HEK293T (cell line): ENCODE measurements around the gene GTF2IRD1.

Source experiments
- CTCF ChIA-PET: fragments of 350-600 bp; formaldehyde crosslinking; extraction: SDS; loops from one replicate; lab custom pipeline; 2021; ENCODE audit warnings: antibody characterized with exemption, inconsistent platforms; lab: Yijun Ruan, JAX
- POLR2A ChIA-PET: fragments of 350-600 bp; formaldehyde crosslinking; extraction: SDS; loops from one replicate; lab custom pipeline; 2020; ENCODE audit warnings: antibody characterized with exemption, inconsistent platforms; lab: Yijun Ruan, JAX
- DNase-seq: peaks from one replicate; pipeline ENCODE4 v3.0.0; 2012; ENCODE audit warnings: mixed read lengths; ENCODE audit errors: extremely low spot score
- ARNT ChIP-seq: fragments of 450-650 bp; IDR thresholded peaks from 2 replicates; pipeline ENCODE4 v1.6.1; 2017; ENCODE audit warnings: mild to moderate bottlenecking
- BHLHE40 ChIP-seq: fragments of 450-650 bp; IDR thresholded peaks from 2 replicates; pipeline ENCODE4 v1.6.1; 2016; ENCODE audit warnings: mild to moderate bottlenecking, moderate library complexity, borderline replicate concordance
- CTBP1 ChIP-seq: fragments of 450-650 bp; IDR thresholded peaks from 2 replicates; pipeline ENCODE4 v1.6.1; 2016; ENCODE audit warnings: borderline replicate concordance
- ELF4 ChIP-seq: fragments of 450-650 bp; IDR thresholded peaks from 2 replicates; pipeline ENCODE4 v1.6.1; 2017; ENCODE audit warnings: antibody characterized with exemption
- FOXA1 ChIP-seq: fragments of 450-650 bp; IDR thresholded peaks from 2 replicates; pipeline ENCODE4 v1.6.1; 2016; ENCODE audit warnings: mild to moderate bottlenecking
- FOXK2 ChIP-seq: fragments of 450-650 bp; IDR thresholded peaks from 2 replicates; pipeline ENCODE4 v1.6.1; 2016; ENCODE audit warnings: mild to moderate bottlenecking
- FOXM1 ChIP-seq: fragments of 450-650 bp; IDR thresholded peaks from 2 replicates; pipeline ENCODE4 v1.6.1; 2017; ENCODE audit warnings: mild to moderate bottlenecking, borderline replicate concordance
- HDGF ChIP-seq: fragments of 450-650 bp; IDR thresholded peaks from 2 replicates; pipeline ENCODE4 v1.6.1; 2017; ENCODE audit warnings: antibody characterized with exemption, borderline replicate concordance
- L3MBTL2 ChIP-seq: fragments of 450-650 bp; conservative IDR thresholded peaks from 2 replicates; pipeline ENCODE4 v1.6.1; 2016; ENCODE audit warnings: mild to moderate bottlenecking
- LEF1 ChIP-seq: fragments of 450-650 bp; IDR thresholded peaks from 2 replicates; pipeline ENCODE4 v1.6.1; 2017; ENCODE audit warnings: mild to moderate bottlenecking, borderline replicate concordance
- NFRKB ChIP-seq: fragments of 450-650 bp; IDR thresholded peaks from 2 replicates; pipeline ENCODE4 v1.6.1; 2016; ENCODE audit warnings: mild to moderate bottlenecking, moderate library complexity
- PKNOX1 ChIP-seq: fragments of 450-650 bp; IDR thresholded peaks from 2 replicates; pipeline ENCODE4 v1.6.1; 2016
- SP1 ChIP-seq: fragments of 450-650 bp; IDR thresholded peaks from 2 replicates; pipeline ENCODE4 v1.6.1; 2017
- SUZ12 ChIP-seq: fragments of 450-650 bp; IDR thresholded peaks from 2 replicates; pipeline ENCODE4 v1.6.1; 2016; ENCODE audit warnings: mild to moderate bottlenecking
- TARDBP ChIP-seq: fragments of 450-650 bp; IDR thresholded peaks from 2 replicates; pipeline ENCODE4 v1.6.1; 2016
- ZNF384 ChIP-seq: fragments of 450-650 bp; IDR thresholded peaks from 2 replicates; pipeline ENCODE4 v1.6.1; 2016

Gene GTF2IRD1

DNA sequence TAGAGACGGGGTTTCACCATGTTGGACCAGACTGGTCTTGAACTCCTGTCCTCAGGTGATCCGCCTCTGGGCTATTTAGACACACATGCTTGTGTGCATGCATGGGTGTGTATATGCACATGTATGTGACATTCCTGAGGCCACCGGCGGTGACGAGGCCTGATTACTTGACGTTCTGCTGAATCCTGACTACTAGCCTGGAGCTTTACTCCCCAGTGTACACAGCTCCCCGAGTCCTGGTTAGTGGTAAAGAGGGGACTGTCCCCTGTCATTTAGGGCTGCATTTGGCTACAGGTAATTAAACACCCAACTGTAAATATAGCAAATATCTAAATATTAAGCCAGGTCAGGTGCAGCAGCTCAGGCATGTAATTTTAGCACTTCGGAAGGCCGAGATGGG, 14.2 kb downstream of the GTF2IRD1 start:
- ChIA-PET CTCF (no interaction called here), POLR2A (no interaction called here)
- no peak for DNase-seq
- TF ChIP-seq ARNT, result no peak
- no peak for TF ChIP-seq LEF1

GRCh38 chr7:74470504-74470903, 16.8 kb downstream of the GTF2IRD1 start:
- POLR2A ChIA-PET, result no interaction called here
- DNase-seq, result no peak
- CTCF ChIA-PET, result no interaction called here
- no peak for TF ChIP-seq HDGF
- no peak for TF ChIP-seq L3MBTL2
- no peak for TF ChIP-seq SP1
- TF ChIP-seq FOXK2, result no peak
- no peak for TF ChIP-seq TARDBP
- no peak for TF ChIP-seq LEF1
- no peak for TF ChIP-seq SUZ12
- TF ChIP-seq ARNT, result no peak
- TF ChIP-seq CTBP1, result no peak

- no peak for DNase-seq
- ChIA-PET POLR2A (no interaction called here), CTCF (no interaction called here)
- TF ChIP-seq ARNT (no peak), FOXA1 (no peak), L3MBTL2 (no peak), ELF4 (no peak), SUZ12 (no peak), PKNOX1 (no peak), LEF1 (no peak), FOXM1 (no peak), SP1 (no peak), ZNF384 (no peak), HDGF (no peak), NFRKB (no peak), BHLHE40 (no peak), FOXK2 (no peak), CTBP1 (no peak), TARDBP (no peak)
Measured at GRCh38 chr7:74473116-74473515, 19.4 kb downstream of the GTF2IRD1 start.

GRCh38 chr7:74474271-74474865, 20.7 kb downstream of the GTF2IRD1 start:
- DNase-seq, result no peak
- TF ChIP-seq TARDBP (no peak), HDGF (no peak), BHLHE40 (no peak), NFRKB (no peak), PKNOX1 (no peak), ZNF384 (no peak), LEF1 (no peak), FOXM1 (no peak), FOXA1 (no peak), SP1 (no peak), FOXK2 (no peak)
- POLR2A ChIA-PET, result no interaction called here
- CTCF ChIA-PET, result interaction anchor here (0.7 kb wide), 1 partner anchor 113 kb away, joined by 4 read pairs; no protein-coding TSS in a partner anchor

GRCh38 chr7:74475243-74475986, 21.7 kb downstream of the GTF2IRD1 start:
- no peak for DNase-seq
- CTCF ChIA-PET, result interaction anchor here (0.7 kb wide), 1 partner anchor 112 kb away, joined by 4 read pairs; no protein-coding TSS in a partner anchor
- POLR2A ChIA-PET, result no interaction called here
- no peak for TF ChIP-seq LEF1
- TF ChIP-seq SP1, result no peak
- no peak for TF ChIP-seq FOXA1
- no peak for TF ChIP-seq HDGF
- TF ChIP-seq ARNT, result no peak
- TF ChIP-seq FOXK2, result no peak

GRCh38 chr7:74475987-74476350, 22.3 kb downstream of the GTF2IRD1 start:
- TF ChIP-seq FOXK2 (no peak), TARDBP (no peak), ELF4 (no peak), SP1 (no peak)
- CTCF ChIA-PET, result no interaction called here
- DNase-seq, result no peak
- POLR2A ChIA-PET, result no interaction called here

DNA sequence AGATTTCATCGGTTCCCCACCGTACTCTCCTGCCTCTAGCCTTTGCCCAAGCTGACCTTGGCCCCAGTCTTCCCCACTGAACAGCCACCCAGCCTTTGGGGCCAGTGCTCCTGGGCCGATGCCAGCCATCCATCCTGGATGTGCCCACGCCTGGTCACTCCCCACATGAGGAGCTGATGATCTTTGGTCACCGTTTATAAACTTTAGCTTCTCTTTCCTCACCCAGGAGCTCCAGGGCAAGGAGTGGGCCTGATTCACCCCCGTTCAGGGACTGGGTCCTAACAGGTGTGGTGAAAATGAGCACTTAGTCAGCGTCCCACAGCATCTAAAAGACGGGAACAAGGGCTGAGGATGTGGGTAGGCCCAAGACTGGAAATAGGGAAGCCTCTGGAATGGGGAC, 22.9 kb downstream of the GTF2IRD1 start:
- ChIA-PET POLR2A (no interaction called here), CTCF (no interaction called here)
- no peak for DNase-seq

GRCh38 chr7:74478671-74479065, 25.0 kb downstream of the GTF2IRD1 start:
- ChIA-PET POLR2A (interaction anchor here (1.3 kb wide), 1 partner anchor 16 kb away, joined by 3 read pairs; no protein-coding TSS in a partner anchor), CTCF (no interaction called here)
- no peak for DNase-seq
- no peak for TF ChIP-seq BHLHE40
- no peak for TF ChIP-seq FOXM1
- no peak for TF ChIP-seq ARNT
- no peak for TF ChIP-seq L3MBTL2
- no peak for TF ChIP-seq HDGF
- no peak for TF ChIP-seq SUZ12
- no peak for TF ChIP-seq TARDBP
- no peak for TF ChIP-seq ZNF384
- no peak for TF ChIP-seq SP1
- TF ChIP-seq FOXK2, result no peak

More for the DNA sequence above, 22.9 kb downstream of the GTF2IRD1 start:
- no peak for TF ChIP-seq FOXA1
- TF ChIP-seq ELF4, result no peak
